ENCODE data around the gene COL4A2.

COL4A2 gene

GRCh38 chr13:110322126-110322827 lies 15.2 kb downstream of the COL4A2 start:
- DNase-seq (ENCODE audit: low read depth) = no peak

- no peak for DNase-seq (ENCODE audit: low read depth)
These were observed 15.7 kb downstream of the COL4A2 start for GRCh38 chr13:110322828-110323171.

GRCh38 chr13:110323172-110323891 lies 16.2 kb downstream of the COL4A2 start:
- no peak for DNase-seq (ENCODE audit: low read depth)

- no peak for DNase-seq (ENCODE audit: low read depth)
These were observed 17.1 kb downstream of the COL4A2 start for GRCh38 chr13:110324026-110324749.

GRCh38 chr13:110326263-110326904 lies 19.3 kb downstream of the COL4A2 start:
- no peak for DNase-seq (ENCODE audit: low read depth)

- no peak for DNase-seq (ENCODE audit: low read depth)
These were observed 20.1 kb downstream of the COL4A2 start for GRCh38 chr13:110327051-110327721.

- DNase-seq (ENCODE audit: low read depth) = no peak
These were observed 21.5 kb downstream of the COL4A2 start for GRCh38 chr13:110328573-110328972.

GRCh38 chr13:110329258-110329657 lies 22.2 kb downstream of the COL4A2 start:
- no peak for DNase-seq (ENCODE audit: low read depth)

- DNase-seq (ENCODE audit: low read depth) = no peak
These were observed 22.8 kb downstream of the COL4A2 start for GRCh38 chr13:110329798-110330461.

- no peak for DNase-seq (ENCODE audit: low read depth)
These were observed 23.5 kb downstream of the COL4A2 start for GRCh38 chr13:110330491-110331011.

GRCh38 chr13:110331362-110331761 lies 24.3 kb downstream of the COL4A2 start:
- DNase-seq (ENCODE audit: low read depth) = no peak

- DNase-seq (ENCODE audit: low read depth) = no peak
These were observed 25.7 kb downstream of the COL4A2 start for GRCh38 chr13:110332750-110333149.

- no peak for DNase-seq (ENCODE audit: low read depth)
These were observed 26.8 kb downstream of the COL4A2 start for GRCh38 chr13:110333837-110334236.

- no peak for DNase-seq (ENCODE audit: low read depth)
These were observed 27.2 kb downstream of the COL4A2 start for GRCh38 chr13:110334256-110334655.

- DNase-seq (ENCODE audit: low read depth) = no peak
These were observed 27.9 kb downstream of the COL4A2 start for GRCh38 chr13:110334841-110335490.

GRCh38 chr13:110336108-110336507 lies 29.0 kb downstream of the COL4A2 start:
- no peak for DNase-seq (ENCODE audit: low read depth)

GRCh38 chr13:110336681-110337080 lies 29.6 kb downstream of the COL4A2 start:
- DNase-seq (ENCODE audit: low read depth) = no peak

- DNase-seq (ENCODE audit: low read depth) = no peak
These were observed 30.2 kb downstream of the COL4A2 start for GRCh38 chr13:110337247-110337646.

GRCh38 chr13:110338441-110339101 lies 31.5 kb downstream of the COL4A2 start:
- no peak for DNase-seq (ENCODE audit: low read depth)

- no peak for DNase-seq (ENCODE audit: low read depth)
These were observed 32.2 kb downstream of the COL4A2 start for GRCh38 chr13:110339263-110339662.
